Heart left ventricle (tissue), 13 donors: Measurements from ENCODE around the gene PI16.

Source experiments
- CTCF ChIP-seq, 12 donors: fragments of 200-600 bp; sonication (generic) in 4 of 12; IDR thresholded peaks; one replicate each; pipeline versions ENCODE4 v1.5.0 to v1.8.0; 2018 to 2022; ENCODE audit warnings: antibody characterized with exemption in 12 of 12, mild to moderate bottlenecking in 5 of 12
- POLR2A ChIP-seq, 2 donors: fragments of 450-650 bp; IDR thresholded peaks; one replicate each; pipeline ENCODE4 v1.6.1; 2017; ENCODE audit warnings: antibody characterized with exemption in 2 of 2, mild to moderate bottlenecking in 2 of 2, moderate library complexity in 2 of 2
- donor health status: ischemic (EF 13 %, LVEDD 7.1; RV severe dilation, severe dysfunction).
- donor health status: DM: no; HTN: yes; CAD: no.
- donor health status: DM: no; HTN: no; CAD: no.
- donor health status: ischemic (EF 25% LVEDD 6.9; RV normal size, moderate dysfunction).
- donor health status: ischemic (EF 25% LVEDD 5.7; RV mildly dilated, moderate dysfunction).
- donor health status: ischemic (EF 35%, LVEDD 5.7; RV mildly dilated, moderate dysfunction).
- donor health status: nonischemic (EF 11% LVEDD 7.7; RV severe dilation, severe dysfunction).
- donor health status: DM: yes; HTN: yes; CAD: no.
- donor health status: PGD.
- donor health status: ischemic (EF 29% LVEDD 5.4; RV normal size, mild dysfunction).
- donor health status: nonischemic (EF 23%, LVEDD 6.1; RV moderate dilation, normal function).

GRCh38 chr6:36999061-36999750 lies 44.7 kb downstream of the PI16 start:
- TF ChIP-seq CTCF (IDR thresholded peaks at IDR 0.05) (no peak), POLR2A (IDR thresholded peaks at IDR 0.05) (no peak)
